Sigmoid colon (tissue), 3 donors: ENCODE measurements around the gene FCN3.

Experiments used
- POLR2A ChIP-seq, 2 donors: fragments of 450-650 bp; IDR thresholded peaks; one replicate each; pipeline ENCODE4 v1.6.1; 2016; ENCODE audit warnings: antibody characterized with exemption in 2 of 2, mild to moderate bottlenecking in 2 of 2, moderate library complexity in 2 of 2
- TF ChIP-seq, protein P1 (sequence below), 4 experiments: fragments of 450-650 bp in 3 of 4; fragments of 200-600 bp in 1 of 4; IDR thresholded peaks; one replicate each; pipeline ENCODE4 v1.5.1; 2016 to 2019; ENCODE audit warnings: antibody characterized with exemption in 4 of 4, mild to moderate bottlenecking in 3 of 4, moderate library complexity in 2 of 4

DNA sequence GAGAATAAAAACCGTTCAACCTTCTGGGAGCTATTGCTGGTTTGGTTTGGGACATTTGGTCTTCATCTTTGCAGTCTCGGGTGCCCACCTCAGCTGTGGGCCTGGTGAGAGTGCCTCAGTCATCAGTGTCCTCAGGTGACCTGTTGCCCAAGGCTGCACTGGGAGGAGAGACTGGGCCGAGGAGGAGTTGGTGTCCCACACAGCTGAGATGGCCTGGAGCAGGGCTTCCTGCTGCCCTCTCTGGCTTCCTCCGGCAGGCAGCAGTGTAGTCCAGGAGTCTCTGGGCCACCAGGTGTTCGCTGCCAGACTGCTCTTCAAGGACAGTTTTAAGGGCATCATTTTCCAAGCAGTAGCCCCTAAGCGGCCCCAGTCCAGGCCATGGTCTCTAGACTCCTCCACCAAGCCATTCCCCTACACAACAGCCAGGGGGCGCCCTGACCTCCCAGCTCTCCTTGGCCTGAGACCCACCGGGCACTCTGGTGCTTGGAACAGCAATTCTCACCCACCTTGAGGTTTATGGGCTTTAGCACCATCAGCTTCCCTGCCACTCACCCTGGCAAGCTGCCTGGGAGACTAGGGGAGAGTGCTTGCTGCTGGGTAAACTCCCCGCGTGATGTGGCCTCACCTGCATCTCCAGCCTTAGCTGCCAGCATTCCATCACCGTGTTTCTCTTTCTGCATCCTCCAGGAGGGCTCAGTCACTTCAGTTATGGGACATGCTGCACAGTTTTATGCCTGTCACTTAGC lies 41.9 kb downstream of the FCN3 start:
- TF ChIP-seq, protein P1, sequence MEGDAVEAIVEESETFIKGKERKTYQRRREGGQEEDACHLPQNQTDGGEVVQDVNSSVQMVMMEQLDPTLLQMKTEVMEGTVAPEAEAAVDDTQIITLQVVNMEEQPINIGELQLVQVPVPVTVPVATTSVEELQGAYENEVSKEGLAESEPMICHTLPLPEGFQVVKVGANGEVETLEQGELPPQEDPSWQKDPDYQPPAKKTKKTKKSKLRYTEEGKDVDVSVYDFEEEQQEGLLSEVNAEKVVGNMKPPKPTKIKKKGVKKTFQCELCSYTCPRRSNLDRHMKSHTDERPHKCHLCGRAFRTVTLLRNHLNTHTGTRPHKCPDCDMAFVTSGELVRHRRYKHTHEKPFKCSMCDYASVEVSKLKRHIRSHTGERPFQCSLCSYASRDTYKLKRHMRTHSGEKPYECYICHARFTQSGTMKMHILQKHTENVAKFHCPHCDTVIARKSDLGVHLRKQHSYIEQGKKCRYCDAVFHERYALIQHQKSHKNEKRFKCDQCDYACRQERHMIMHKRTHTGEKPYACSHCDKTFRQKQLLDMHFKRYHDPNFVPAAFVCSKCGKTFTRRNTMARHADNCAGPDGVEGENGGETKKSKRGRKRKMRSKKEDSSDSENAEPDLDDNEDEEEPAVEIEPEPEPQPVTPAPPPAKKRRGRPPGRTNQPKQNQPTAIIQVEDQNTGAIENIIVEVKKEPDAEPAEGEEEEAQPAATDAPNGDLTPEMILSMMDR (IDR thresholded peaks at IDR 0.05), result peak in 3 of 4 experiments; percentile 63 to 71 (median 67)
- TF ChIP-seq POLR2A (IDR thresholded peaks at IDR 0.05), result no peak
